GM19023 (cell line): ENCODE results near the gene SPON1.

ENCODE experiments used
- ATAC-seq: cut with Tn5 transposase; IDR thresholded peaks from one replicate; pipeline ENCODE4 v1.9.1; 2021; ENCODE audit warnings: mild to moderate bottlenecking, moderate library complexity; ENCODE audit not compliant: unreplicated experiment

SPON1 gene

DNA sequence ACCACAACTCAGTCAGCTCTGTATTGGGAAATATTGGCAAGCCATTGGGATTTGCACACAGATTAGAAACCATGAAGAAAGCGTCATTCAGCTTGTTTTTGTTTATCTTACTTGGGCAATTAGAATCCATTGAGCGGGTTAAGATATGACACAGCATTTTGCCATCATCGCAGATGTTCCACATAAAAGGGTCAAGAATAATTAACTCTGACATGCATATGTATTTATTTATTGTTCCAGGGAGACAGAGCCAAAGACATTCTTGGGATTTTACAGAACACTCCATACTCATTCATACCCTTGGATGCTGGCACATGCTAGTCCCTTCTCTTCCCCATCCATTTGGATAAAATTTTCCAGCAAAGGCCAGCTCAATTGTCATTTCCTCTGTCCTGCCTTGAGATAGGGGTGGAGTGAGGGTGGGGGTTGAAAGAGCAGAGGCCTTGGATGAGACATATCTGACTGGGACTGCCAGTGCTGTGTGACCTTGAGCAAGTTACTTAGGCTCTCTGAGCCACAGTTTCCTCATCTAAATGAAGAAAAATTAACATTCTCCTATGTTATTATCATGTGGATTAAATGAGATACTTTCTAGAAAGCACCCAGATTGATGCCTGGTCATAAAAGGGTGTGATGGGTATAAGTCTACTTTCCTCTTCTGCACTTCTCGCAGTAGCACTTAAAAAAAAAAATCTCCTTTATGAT, 216.7 kb downstream of the SPON1 start:
- no peak for ATAC-seq

DNA sequence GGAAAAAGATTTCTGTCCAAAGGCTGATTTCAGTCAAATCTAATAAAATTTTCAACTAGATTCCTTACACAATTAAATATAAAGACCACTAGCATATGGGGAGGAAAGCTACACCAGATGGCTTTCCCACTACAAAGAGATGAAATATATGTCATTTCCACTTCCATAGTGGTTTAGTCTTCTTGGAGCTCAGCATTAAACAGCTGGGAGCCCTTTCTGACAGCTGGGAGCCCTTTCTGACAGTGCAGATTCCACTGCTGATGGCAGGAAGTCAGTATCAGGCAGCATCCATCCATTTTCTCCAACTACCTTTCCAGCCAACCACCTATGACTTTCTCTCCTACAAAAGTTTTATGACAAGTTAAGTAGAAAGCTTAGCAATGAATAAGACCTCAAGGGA, 218.6 kb downstream of the SPON1 start:
- ATAC-seq: no peak

DNA sequence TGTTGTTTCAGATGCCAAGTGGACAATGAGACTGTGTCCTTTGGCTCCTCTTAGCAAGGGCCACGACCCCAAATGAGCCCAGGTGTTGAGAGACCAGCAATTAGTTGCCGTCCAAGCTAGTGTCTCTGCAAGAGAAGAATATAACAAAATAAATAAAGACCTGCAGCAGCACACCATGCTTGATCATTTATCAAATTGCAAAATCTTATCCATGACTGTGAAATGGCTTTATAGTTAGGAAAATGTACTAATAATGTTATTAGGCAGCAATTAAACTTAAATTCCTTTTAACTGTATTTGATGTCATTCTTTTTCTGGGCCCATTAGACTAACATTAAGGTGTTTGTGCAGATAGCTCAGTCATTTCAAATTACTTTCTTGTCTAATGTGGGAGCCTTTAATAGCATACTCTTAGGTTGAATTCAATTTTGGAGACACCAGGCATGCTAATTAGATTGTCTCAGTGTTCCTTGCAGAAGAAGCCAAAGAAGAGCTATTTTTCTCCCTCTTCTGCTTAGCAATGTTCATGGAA, 220.4 kb downstream of the SPON1 start:
- ATAC-seq: no peak

DNA sequence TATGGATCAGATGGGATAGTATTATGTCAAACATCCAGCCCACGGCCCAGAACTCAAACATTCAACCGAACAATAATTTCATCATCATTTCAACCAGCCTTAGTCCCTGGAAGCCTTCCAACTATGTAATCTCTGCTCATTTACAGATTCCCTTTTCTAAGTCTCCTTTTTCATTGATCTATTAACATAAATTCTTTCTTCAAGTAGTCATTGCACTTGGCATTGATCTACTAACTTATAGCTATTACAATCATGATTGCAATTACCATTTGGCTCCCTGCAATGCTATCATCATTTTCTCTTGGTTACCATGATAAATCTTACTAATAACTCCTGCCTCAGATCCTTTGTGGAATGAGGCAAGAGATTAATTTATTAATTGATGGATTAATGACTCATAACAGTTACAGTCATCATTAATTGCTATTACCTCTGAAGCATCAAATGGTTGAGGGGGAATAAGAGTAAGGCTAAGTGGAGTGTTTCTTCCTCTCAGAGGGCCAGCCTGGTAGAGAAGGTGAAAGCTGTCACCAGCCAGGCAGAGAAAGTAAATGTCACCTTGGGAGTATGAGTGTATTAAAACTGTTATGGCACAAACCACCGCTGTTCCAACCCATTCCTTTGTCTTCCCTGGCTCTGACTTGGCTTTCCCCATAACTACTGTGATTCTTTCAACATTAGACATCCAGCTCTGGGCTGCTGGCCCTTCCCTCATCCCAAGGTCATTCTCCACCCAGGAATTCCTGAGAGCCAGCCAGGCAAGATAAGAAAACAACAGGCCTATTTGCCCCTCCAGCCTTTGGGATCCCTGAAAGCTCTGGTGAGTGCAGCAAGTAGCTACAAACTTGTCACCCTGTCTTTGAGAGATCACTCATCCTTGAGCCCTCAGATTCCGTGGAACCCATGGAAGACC, 221.8 kb downstream of the SPON1 start:
- no peak for ATAC-seq

DNA sequence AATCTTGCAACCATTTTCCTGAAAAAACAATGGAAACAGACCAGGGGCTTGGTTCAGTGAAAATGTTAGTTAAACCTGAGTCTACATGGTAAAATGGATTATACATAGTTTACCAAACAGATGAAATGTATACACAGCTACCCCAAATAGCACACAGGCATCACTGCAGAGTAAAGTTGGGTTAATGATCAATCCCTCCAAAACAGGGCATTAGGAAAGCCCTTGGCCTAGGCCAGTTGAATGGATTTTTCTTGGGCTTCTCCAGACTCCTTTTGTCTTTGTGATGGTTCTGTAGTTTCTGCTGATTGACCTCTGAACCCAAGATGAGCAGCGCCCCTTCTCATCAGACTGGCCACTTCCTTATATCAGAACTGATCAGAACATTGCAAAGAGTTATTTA, 222.9 kb downstream of the SPON1 start:
- ATAC-seq: no peak

DNA sequence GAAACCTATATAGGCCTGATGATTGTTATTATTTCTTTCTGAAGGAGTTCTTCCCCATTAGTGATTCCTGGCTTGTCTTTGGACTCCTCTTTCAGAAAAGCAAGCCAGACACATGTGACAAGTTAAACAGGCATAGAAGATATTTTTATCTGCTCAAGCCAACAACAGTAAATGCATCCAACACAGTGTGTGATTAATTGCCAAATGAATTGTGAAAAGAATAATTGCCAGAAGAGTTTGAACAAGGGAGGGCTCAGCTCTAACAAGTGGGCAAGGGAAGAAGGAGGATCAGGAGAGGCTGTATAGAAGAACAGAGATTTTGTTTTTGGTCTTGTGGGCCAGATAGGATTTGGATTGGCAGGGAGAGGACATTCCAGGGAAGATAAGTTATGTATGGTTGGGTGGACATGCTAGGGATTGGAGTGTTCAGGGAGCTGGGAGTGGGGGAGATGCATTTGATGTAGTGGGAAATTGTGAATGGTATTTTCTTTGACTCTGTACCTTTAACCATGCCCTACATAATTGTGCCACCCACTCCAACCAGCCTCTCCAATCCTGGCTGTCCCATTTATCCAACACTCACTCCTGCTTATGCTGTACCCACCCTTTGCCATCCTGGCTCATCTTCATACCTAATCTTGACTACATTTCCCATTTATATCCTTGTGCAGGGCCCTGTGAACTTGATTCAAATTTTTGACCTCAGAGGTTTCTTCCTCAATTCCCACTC, 223.7 kb downstream of the SPON1 start:
- ATAC-seq: no peak

DNA sequence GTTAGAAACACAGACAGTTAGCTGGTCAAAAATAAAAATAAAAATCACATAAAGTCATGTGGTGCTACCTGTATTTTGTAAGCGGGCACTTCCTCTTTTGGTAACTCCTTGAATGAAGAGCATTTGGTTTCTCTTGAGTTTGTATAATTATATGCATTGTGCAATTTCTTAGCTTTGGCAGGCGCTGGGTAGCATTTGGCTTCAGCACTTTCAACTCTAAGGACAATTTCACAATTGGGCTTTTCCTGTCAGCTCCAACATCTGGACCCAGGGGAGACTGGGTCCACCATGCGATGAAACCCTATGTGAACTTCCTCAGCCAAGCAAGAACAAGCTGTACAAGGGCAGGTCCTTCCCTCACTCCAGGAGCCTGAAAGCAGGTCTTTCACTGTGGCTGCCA, 227.4 kb downstream of the SPON1 start:
- ATAC-seq: no peak

DNA sequence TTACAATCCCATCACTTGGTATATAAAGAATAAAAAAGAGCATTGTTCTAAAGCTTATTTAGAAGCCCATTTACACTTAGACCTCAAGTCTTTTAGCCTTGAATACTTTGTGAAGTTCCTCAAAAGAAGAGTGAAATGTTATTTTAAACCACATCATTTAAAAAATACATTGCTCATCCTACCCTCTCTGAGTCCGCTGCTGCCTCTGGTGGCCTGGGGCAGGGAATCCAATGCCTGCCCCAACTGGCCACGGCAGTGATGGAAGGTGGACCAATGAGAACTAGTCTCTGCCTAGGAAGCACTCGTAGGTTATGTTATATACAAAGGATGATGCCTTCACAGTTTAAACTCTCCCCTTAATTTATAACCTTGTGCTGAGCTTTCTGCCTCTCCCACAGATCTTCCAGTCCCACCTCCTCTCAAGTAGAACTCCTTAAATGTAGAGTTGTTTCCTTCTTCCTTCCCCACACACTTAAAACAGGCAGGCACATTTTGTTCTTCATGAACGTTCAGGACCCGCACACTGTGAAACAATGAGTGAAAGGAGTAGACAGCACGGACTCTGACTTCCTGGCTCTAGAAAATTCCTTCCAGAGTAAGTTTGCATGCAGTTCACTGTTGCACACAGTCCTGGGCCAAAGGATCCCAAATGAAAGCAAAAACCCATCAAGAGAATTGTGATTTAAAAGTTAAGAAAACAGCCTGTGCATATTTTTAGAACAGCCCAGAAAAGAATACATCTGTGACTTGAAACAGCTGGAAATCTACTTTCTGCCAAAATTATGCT, 228.7 kb downstream of the SPON1 start:
- ATAC-seq: no peak

DNA sequence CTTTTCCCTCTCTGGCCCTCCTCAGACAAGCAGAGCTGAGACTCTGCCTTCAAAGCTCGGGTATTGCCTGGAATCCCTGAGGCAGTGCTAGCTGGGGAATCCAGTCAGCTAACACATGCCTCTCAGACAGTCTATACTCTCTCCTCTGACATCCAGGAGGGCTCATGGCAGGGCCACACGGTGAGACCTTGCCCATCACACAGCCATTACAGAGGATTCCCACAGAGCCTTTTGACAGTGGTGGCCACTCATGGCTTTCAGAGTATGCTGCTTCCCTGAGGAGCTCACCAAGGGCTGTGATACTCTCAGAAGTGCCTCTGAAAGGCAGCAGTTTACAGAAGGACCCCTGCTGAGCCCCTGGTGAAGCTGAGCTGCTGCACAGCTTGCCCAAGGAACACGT, 231.1 kb downstream of the SPON1 start:
- no peak for ATAC-seq

DNA sequence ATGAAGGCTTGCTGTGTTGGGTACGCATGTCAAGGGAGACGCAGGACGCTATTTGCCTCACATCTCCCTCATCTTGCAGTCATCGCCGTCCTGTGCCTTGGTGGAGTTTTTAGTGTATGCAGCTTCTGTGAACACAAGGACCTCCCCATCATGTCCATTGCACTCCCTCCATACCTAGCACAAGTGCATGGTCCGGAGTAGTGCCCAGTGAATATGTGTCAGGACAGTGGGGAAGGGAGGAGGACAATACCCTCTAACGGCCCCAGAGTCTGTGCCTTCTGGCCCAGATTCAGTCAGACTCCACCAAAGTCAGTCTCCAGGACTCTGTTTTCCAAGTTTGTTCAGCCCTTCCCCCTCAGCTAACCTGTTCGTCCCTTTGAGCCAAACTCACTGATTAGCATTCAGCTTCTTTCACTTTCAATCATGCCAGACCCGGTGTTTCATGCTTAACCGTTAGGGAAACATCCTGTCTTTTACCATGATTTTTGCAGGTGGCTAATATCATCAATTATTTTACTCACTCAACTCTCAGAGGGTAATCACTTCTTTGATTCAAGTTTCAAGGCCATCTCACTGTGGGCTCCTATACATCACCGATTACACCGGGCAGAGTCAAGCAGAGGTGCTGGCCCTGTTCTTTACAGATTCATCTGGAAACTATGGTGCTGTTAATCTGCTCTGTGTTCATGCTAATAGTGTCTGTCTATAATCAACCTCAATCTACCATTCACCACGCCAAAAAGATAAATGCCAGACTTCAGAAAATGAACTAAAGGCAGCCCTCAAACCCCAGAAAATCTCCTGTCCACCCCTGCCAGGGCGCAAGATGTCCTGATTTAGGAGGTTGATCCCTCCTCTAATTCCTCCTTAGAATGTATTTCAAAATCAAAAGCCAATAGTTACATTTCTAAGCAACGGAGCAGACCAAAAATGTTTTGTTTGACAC, 240.0 kb downstream of the SPON1 start:
- ATAC-seq: no peak

DNA sequence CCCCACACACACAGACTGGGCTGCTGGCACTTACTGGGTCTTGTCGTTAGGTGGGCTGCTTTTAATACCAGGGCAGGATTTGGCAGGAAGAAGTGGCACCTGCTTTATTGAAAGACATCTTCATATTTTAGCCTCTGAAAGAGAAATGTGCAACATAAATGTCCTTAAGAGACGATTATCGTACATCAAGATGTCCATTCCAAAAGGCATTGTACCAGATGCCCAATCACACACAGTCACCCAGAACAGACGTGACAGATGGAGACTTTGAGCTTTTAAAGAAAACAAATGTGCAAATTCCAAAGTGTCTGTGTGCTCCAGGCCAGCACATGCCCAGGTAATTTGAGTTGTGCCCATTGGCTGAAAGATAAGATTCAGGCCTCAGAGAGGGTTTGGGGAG, 240.8 kb downstream of the SPON1 start:
- no peak for ATAC-seq

DNA sequence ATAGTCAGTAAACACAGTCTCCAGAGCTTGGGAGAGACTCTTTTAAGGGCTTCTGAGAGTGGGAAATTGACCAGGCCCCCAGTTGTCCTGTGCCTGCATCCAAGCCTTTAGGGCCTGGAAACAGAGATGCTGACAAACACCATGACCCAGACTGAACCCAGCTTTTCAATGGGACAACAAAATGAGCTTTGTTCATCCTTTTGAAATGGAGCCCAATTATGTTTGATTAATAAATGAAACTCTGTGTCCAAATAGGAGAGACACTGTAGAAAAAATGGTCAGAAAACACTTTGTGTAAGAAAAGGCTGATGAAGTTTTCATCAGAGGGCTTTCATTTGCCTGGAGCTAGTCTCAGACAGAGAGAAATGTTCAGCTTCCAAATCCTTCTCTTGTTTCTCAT, 250.5 kb downstream of the SPON1 start:
- ATAC-seq: no peak

DNA sequence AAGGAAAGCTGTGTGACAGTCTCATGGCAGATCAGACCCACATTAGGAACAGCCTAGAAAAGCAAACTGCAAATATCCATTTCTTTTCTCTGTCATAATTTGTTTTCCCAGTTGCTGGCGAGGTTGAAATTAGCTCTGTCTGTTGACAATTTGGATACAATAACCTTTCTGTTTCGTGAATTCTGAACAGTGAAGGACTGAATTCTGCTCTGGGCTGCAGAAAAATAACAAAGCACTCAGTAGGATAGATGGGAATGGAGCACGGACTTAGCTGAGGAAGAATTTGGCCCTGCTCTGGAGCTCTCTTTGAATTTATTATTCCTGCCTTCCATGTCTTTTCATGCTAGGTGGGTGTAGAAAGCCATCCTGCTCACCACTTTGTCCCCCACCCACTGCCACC, 256.2 kb downstream of the SPON1 start:
- ATAC-seq: no peak

DNA sequence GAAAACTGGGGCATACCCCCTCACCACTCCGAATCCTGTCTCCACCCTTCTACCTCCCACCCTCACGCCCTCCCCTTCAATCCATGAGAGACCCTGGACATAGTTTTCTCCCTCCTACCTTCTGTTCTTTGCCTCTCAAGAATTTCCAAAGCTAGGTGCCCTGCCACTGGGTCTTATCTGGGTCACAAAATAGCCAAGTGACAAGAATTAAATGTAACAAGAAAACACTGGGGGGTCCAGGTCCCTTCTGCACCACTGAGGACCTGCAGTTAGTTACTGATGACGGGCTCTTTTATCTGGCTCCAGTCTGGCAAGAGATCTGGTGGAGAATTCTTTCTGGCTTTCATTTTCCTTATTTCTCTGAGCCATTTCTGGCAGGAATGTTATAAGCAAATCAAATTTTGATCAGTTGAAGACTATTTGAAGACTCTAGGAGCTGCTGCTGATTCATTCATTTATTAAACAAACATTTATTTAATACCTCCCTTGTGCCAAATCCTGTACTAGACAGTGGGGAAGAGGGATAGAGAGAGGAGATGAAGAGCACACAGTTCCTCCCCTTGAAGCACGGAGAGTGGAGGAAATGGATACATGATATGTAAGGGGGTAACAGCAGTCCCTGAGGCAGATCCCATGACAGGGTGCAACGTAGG, 261.2 kb downstream of the SPON1 start:
- ATAC-seq: no peak

DNA sequence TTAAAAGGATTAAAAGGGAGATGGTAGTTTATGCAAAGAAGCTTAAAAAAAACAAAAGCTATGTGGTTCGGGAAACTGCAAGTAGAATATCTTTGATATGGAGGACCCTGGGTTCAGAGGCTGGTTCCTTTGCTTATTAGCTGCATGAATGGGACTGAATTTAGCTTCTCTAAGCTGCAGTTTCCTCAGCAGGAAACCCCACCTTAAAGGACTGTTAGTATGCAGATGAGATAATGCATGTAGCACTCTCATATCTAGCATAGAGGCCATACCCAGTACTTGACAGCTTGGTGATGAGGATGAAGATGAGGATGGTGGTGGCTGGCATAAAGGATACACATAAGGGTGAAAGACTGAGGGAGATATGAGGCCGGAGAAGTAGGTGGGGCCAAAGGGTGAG, 261.9 kb downstream of the SPON1 start:
- no peak for ATAC-seq

DNA sequence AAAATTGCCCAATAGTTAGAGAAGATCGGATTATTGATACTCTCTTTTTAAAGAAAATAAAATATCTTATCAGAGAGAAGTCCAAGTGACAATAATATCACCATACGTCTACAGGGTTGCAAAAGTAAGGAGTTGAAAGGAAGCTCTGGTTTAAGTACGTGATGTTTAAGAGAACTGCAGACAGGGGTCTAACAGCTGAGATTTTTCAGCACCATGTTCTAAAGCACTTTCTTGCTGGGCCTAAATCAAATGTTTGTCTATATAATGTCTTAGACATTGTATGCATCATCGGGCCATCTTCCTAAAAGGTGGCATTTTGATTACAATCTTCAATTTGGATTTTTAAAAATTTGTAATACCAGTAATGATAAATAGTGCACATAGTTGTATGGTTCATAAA, 263.1 kb downstream of the SPON1 start:
- no peak for ATAC-seq

DNA sequence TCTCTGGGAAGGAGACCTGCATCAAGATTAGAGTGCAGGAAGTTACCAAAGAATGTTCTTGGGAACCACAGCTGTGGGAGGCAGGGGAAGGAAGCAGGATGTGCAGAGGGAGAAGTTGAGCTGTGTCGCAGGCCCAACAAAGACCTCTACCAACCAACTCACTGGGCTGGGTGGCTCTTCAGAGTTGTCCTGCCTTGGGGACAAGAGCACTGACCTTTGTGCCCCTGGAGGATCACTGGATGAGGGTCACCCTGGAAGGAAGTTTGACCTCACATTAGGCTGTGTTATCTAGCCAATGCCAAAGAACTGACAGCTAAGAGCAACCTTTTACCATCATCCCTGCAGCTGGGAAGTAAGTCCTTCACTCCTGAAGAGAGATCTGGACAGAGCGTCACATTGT, 265.8 kb downstream of the SPON1 start:
- no peak for ATAC-seq

DNA sequence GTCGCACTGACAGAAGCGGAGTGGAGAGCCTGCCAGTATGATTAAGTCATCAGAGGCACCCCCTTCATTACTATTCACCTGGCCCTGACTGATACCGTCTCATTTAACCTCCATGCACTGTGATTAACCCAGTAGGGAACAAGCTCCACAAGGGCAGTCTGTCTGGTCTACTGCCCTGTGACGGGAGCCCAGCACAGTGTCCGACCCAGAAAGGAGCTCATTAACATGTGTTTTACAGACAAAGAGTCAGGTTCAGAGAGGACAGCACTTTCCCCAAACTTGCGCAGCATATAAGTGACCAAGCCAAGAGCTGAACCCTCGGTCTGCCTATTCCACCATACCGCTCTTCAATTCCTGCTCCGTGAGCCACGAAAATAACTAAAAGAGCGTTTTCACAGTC, 266.9 kb downstream of the SPON1 start:
- no peak for ATAC-seq

DNA sequence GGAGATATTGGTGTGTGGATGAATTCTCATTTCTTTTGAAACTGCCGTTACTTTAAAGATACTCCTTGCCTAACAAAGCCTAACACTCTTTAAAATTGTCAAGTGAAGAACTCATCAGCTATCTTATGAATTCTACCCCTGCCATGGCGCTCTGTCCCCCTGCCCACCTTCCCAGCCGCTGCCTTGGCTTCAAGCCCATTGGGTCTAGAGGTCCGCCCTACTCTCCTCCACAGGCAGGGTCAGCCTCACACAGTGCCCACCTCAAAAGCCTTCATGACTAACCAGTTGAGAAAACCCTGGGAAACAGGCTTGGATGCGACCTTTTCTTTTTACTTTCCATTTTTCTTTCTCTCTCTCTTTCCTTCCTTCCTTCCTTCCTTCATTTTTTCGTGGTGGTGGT, 267.9 kb downstream of the SPON1 start:
- no peak for ATAC-seq
